HepG2 (cell line): ENCODE results near the gene OVCA2. TPM values are rescaled to one million over a fixed set of nuclear protein-coding genes. Genes with fewer than 3 reads are reported as not detected.

Source experiments
- BRF2 ChIP-seq: sonication (generic); formaldehyde crosslinking; IDR thresholded peaks from 2 replicates; pipeline ENCODE4 v1.8.1; 2022; ENCODE audit warnings: mild to moderate bottlenecking, missing genetic modification reagents
- GABPB1 ChIP-seq: IDR thresholded peaks from 2 replicates; pipeline ENCODE4 v1.6.1; 2016; ENCODE audit warnings: mild to moderate bottlenecking, missing genetic modification reagents, moderate library complexity, missing compliant biosample characterization
- ISX ChIP-seq: sonication (generic); formaldehyde crosslinking; conservative IDR thresholded peaks from 2 replicates; pipeline ENCODE4 v1.5.0; 2020; ENCODE audit warnings: missing genetic modification reagents
- NCOA1 ChIP-seq: sonication (generic); formaldehyde crosslinking; IDR thresholded peaks from 2 replicates; pipeline ENCODE4 v1.9.0; 2021; ENCODE audit warnings: missing genetic modification reagents
- NFKBIZ ChIP-seq: IDR thresholded peaks from 2 replicates; pipeline ENCODE4 v1.6.1; 2018; ENCODE audit warnings: missing genetic modification reagents, missing compliant biosample characterization
- NR2F6 ChIP-seq, 2 experiments: IDR thresholded peaks; 2 replicates each; pipeline ENCODE4 v1.6.1; 2016; ENCODE audit warnings: antibody characterized with exemption in 1 of 2, mild to moderate bottlenecking in 1 of 2
- SAFB2 ChIP-seq: sonication (generic); formaldehyde crosslinking; IDR thresholded peaks from 2 replicates; pipeline ENCODE4 v1.5.1; 2020; ENCODE audit warnings: missing genetic modification reagents, low read depth, mild to moderate bottlenecking, borderline replicate concordance
- SNRNP70 ChIP-seq: fragments of 200-400 bp; formaldehyde crosslinking; IDR thresholded peaks from 2 replicates; pipeline ENCODE4 v1.6.1; 2017; ENCODE audit warnings: mild to moderate bottlenecking, low read depth, low read length, moderate library complexity
- SRY ChIP-seq: sonication (generic); formaldehyde crosslinking; IDR thresholded peaks from 2 replicates; pipeline ENCODE4 v1.8.0; 2022; ENCODE audit warnings: mild to moderate bottlenecking, missing genetic modification reagents
- ZBTB40 ChIP-seq, 2 experiments: fragments of 450-650 bp in 1 of 2; sonication (generic) in 1 of 2; formaldehyde crosslinking in 1 of 2; IDR thresholded peaks; 2 replicates each; pipeline versions ENCODE4 v1.6.1 to v1.8.0; 2016 to 2022; ENCODE audit warnings: antibody characterized with exemption in 1 of 2, mild to moderate bottlenecking in 1 of 2, missing genetic modification reagents in 1 of 2
- ZFX ChIP-seq: sonication (generic); formaldehyde crosslinking; IDR thresholded peaks from 2 replicates; pipeline ENCODE4 v1.4.0; 2020; ENCODE audit warnings: mild to moderate bottlenecking, low read depth, missing genetic modification reagents, moderate library complexity
- ZKSCAN5 ChIP-seq: sonication (generic); formaldehyde crosslinking; IDR thresholded peaks from 2 replicates; pipeline ENCODE4 v1.5.1; 2020; ENCODE audit warnings: mild to moderate bottlenecking, missing genetic modification reagents
- ZNF547 ChIP-seq: sonication (generic); formaldehyde crosslinking; IDR thresholded peaks from 2 replicates; pipeline ENCODE4 v1.5.1; 2020; ENCODE audit warnings: mild to moderate bottlenecking, missing genetic modification reagents
- ZNF629 ChIP-seq: sonication (generic); formaldehyde crosslinking; conservative IDR thresholded peaks from 2 replicates; pipeline ENCODE4 v1.5.0; 2020; ENCODE audit warnings: missing genetic modification reagents
- polyA plus RNA-seq, 8 experiments: library from polyadenylated mRNA; depleted of rRNA in 3 of 8; stranded (reverse) in 7 of 8; unstranded in 1 of 8; fragments of >200 nt; fragmentation: Illumina TruSeq in 4 of 8; extraction: Trizol in 4 of 8; gene quantifications; 2 replicates each; pipeline versions ENCODE4 v1.2.1 to v1.2.3, GENCODE V29; 2011 to 2016; ENCODE audit warnings: low read depth in 4 of 8, missing spikeins in 1 of 8, mixed read lengths in 1 of 8; ENCODE audit not compliant: insufficient read depth in 1 of 8
- total RNA-seq, 5 experiments: library from RNA; depleted of rRNA; stranded (reverse); fragments of >200 nt; fragmentation: Illumina TruSeq; extraction: Trizol; gene quantifications; 2 replicates each; pipeline ENCODE4 v1.2.3, GENCODE V29; 2016; ENCODE audit warnings: low read depth in 1 of 5
- TF ChIP-seq, protein P1 (sequence below): sonication (generic); formaldehyde crosslinking; IDR thresholded peaks from 2 replicates; pipeline ENCODE4 v1.8.1; 2023; ENCODE audit warnings: mild to moderate bottlenecking, missing genetic modification reagents, borderline replicate concordance

Gene OVCA2
- total and polyA plus RNA-seq, 2 of the 13 experiments (the other 11 are each of a cell fraction or from before 2014, with no cell fraction given): 23.7 to 28.2 TPM

DNA sequence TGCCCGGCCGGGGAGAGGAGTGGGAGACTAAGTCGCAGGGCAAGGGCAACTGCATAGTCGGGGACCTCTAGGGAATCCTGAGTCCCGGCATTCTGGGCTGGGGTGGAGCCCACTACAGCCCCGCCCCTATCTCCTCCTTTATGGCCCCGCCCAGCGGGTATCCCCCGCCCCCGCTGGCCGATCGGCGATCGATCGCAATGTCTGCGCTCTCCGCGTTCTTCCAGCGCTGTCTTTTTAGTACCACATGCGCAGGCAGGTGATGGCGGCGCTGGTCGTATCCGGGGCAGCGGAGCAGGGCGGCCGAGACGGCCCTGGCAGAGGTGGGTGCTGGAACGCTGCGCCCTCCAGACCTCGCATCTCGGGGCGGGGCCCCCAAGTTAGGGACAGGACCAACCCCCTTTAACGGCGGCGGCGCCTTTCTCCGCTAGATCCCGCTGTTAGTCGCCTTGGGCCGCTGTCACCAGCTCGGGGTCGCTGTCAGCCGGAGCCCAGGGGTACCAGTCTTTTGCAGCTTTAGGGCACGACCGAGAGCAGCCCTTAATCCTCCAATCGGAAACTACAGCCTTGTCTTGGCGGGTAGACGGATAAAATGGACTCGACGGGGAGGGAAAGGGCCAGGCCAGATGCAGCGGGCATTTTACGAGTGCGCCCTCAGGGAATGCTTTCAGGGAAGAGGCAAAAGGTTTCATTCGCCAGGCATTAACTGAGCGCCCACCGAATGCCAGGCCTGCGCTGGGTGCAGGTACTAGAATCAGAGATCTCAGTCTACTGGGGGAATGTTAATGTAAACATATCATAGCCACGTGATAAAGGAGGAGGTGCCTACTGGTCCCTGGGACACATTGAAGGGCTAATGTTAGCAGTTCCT lies 11.7 kb upstream of the OVCA2 start, which contains the start of gene DPH1 (continued):
- TF ChIP-seq SAFB2 (CRISPR knock-in tag) (no peak), BRF2 (CRISPR knock-in tag) (no peak), ZFX (peak; percentile 84), ISX (CRISPR knock-in tag) (no peak), ZNF629 (CRISPR knock-in tag) (peak; percentile 33; the same call in 1 of the 2 replicates), SRY (CRISPR knock-in tag) (peak; percentile 38; the same call in 1 of the 2 replicates), ZNF547 (CRISPR knock-in tag) (peak; percentile 47; the same call in 1 of the 2 replicates), NCOA1 (CRISPR knock-in tag) (no peak), SNRNP70 (no peak), ZBTB40 (IDR thresholded peaks at IDR 0.05) (no peak), ZBTB40 (CRISPR knock-in tag; IDR thresholded peaks at IDR 0.05) (peak; percentile 67; the same call in 1 of the 2 replicates), ZKSCAN5 (no peak), NR2F6 (IDR thresholded peaks at IDR 0.05) (no peak), NR2F6 (CRISPR knock-in tag; IDR thresholded peaks at IDR 0.05) (0 out of 2 replicates have a peak, but pooled peaks have one; percentile 31), GABPB1 (CRISPR knock-in tag) (peak; percentile 90), NFKBIZ (CRISPR knock-in tag) (0 out of 2 replicates have a peak, but pooled peaks have one; percentile 64)
- TF ChIP-seq, protein P1, sequence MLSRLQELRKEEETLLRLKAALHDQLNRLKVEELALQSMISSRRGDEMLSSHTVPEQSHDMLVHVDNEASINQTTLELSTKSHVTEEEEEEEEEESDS (CRISPR knock-in tag): 0 out of 2 replicates have a peak, but pooled peaks have one; percentile 60
